ENCODE results near the gene ATP8B3. TPM values are rescaled to one million over a fixed set of nuclear protein-coding genes. Genes with fewer than 3 reads are reported as not detected.

ATP8B3 gene
- total and polyA plus RNA-seq, 2 experiments from 2014 or later = 2.1 to 6.0 TPM

- Mint-ChIP-seq H3K27ac (no peak overlapping the region), H3K4me3 (no peak overlapping the region), H3K36me3 (ENCODE audit: low read depth) (0 out of 3 replicates have a peak, but pooled peaks cover 5% of the 10 kb centered on the region), H3K27me3 (ENCODE audit: insufficient read depth, low read depth, poor library complexity) (peaks cover 24% of the 10 kb centered on the region), H3K9me3 (peaks cover 26% of the 10 kb centered on the region), H3K4me1 (no peaks in the 10 kb centered on the region)
- DNase-seq (ENCODE audit: low spot score) (no peak), ATAC-seq (no peak)
- H4K20me1 ChIP-seq (replicated peaks; ENCODE audit: insufficient read depth) = no peaks in the 10 kb centered on the region
- peaks cover 34% of the 10 kb centered on the region for H3K27me3 ChIP-seq (ENCODE audit: insufficient read depth)
- peaks cover 7% of the 10 kb centered on the region; the same call in 1 of the 2 replicates for H3F3A ChIP-seq (replicated peaks; ENCODE audit: low read depth)
- H3K9me2 ChIP-seq (ENCODE audit: insufficient read depth) = no peaks in the 10 kb centered on the region
- H3K36me3 ChIP-seq (ENCODE audit: insufficient read depth) = no peaks in the 10 kb centered on the region
- H3K79me2 ChIP-seq (replicated peaks; ENCODE audit: insufficient read depth) = no peaks in the 10 kb centered on the region
- no peak overlapping the region for H3K4me3 ChIP-seq
- H3K4me1 ChIP-seq (ENCODE audit: insufficient read depth) = no peaks in the 10 kb centered on the region
- no peak overlapping the region for H3K27ac ChIP-seq (ENCODE audit: low read depth)
- TF ChIP-seq EZH2 (IDR thresholded peaks at IDR 0.05; ENCODE audit: low read depth, unreplicated experiment) = no peak
- TF ChIP-seq ZNF114 (CRISPR knock-in tag; IDR thresholded peaks at IDR 0.05) = no peak
- TF ChIP-seq POLR2AphosphoS5 (IDR thresholded peaks at IDR 0.05; ENCODE audit: low read depth) = no peak
- no peak for TF ChIP-seq EZH2phosphoT487 (IDR thresholded peaks at IDR 0.05; ENCODE audit: unreplicated experiment)
- TF ChIP-seq, protein P1, sequence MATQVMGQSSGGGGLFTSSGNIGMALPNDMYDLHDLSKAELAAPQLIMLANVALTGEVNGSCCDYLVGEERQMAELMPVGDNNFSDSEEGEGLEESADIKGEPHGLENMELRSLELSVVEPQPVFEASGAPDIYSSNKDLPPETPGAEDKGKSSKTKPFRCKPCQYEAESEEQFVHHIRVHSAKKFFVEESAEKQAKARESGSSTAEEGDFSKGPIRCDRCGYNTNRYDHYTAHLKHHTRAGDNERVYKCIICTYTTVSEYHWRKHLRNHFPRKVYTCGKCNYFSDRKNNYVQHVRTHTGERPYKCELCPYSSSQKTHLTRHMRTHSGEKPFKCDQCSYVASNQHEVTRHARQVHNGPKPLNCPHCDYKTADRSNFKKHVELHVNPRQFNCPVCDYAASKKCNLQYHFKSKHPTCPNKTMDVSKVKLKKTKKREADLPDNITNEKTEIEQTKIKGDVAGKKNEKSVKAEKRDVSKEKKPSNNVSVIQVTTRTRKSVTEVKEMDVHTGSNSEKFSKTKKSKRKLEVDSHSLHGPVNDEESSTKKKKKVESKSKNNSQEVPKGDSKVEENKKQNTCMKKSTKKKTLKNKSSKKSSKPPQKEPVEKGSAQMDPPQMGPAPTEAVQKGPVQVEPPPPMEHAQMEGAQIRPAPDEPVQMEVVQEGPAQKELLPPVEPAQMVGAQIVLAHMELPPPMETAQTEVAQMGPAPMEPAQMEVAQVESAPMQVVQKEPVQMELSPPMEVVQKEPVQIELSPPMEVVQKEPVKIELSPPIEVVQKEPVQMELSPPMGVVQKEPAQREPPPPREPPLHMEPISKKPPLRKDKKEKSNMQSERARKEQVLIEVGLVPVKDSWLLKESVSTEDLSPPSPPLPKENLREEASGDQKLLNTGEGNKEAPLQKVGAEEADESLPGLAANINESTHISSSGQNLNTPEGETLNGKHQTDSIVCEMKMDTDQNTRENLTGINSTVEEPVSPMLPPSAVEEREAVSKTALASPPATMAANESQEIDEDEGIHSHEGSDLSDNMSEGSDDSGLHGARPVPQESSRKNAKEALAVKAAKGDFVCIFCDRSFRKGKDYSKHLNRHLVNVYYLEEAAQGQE (IDR thresholded peaks at IDR 0.05; ENCODE audit: unreplicated experiment) = no peak
- TF ChIP-seq NANOG (IDR thresholded peaks at IDR 0.05; ENCODE audit: borderline replicate concordance) = no peak
- TF ChIP-seq CREB1 (CRISPR knock-in tag; IDR thresholded peaks at IDR 0.05; ENCODE audit: low read depth) = no peak
- TF ChIP-seq STAT1 (IDR thresholded peaks at IDR 0.05; ENCODE audit: unreplicated experiment) = no peak
- TF ChIP-seq, protein P2, sequence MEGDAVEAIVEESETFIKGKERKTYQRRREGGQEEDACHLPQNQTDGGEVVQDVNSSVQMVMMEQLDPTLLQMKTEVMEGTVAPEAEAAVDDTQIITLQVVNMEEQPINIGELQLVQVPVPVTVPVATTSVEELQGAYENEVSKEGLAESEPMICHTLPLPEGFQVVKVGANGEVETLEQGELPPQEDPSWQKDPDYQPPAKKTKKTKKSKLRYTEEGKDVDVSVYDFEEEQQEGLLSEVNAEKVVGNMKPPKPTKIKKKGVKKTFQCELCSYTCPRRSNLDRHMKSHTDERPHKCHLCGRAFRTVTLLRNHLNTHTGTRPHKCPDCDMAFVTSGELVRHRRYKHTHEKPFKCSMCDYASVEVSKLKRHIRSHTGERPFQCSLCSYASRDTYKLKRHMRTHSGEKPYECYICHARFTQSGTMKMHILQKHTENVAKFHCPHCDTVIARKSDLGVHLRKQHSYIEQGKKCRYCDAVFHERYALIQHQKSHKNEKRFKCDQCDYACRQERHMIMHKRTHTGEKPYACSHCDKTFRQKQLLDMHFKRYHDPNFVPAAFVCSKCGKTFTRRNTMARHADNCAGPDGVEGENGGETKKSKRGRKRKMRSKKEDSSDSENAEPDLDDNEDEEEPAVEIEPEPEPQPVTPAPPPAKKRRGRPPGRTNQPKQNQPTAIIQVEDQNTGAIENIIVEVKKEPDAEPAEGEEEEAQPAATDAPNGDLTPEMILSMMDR (conservative IDR thresholded peaks at IDR 0.05; ENCODE audit: low read depth in 2 of 2) = no peak
- no peak overlapping the region for H3K4me2 ChIP-seq
- H2AFZ ChIP-seq = no peak overlapping the region
Measured at GRCh38 chr19:1786668-1787067, 25.4 kb downstream of the ATP8B3 start.

- peaks cover 5% of the 10 kb centered on the region; the same call in 1 of the 2 replicates for H3K4me1 ChIP-seq (ENCODE audit: insufficient read depth)
- no peak overlapping the region for H2AFZ ChIP-seq
- H3K4me2 ChIP-seq = no peak overlapping the region
- Mint-ChIP-seq H3K4me1 (no peaks in the 10 kb centered on the region), H3K4me3 (no peak overlapping the region), H3K9me3 (peaks cover 26% of the 10 kb centered on the region), H3K36me3 (ENCODE audit: low read depth) (0 out of 3 replicates have a peak, but pooled peaks cover 5% of the 10 kb centered on the region), H3K27ac (no peak overlapping the region), H3K27me3 (ENCODE audit: insufficient read depth, low read depth, poor library complexity) (peaks cover 34% of the 10 kb centered on the region)
- peaks cover 45% of the 10 kb centered on the region for H3K27me3 ChIP-seq (ENCODE audit: insufficient read depth)
- H3K27ac ChIP-seq (ENCODE audit: low read depth) = no peak overlapping the region
- H3K36me3 ChIP-seq (ENCODE audit: insufficient read depth) = no peaks in the 10 kb centered on the region
- H3K9me2 ChIP-seq (ENCODE audit: insufficient read depth) = no peaks in the 10 kb centered on the region
- H3K4me3 ChIP-seq = no peak overlapping the region
- no peaks in the 10 kb centered on the region for H3F3A ChIP-seq (replicated peaks; ENCODE audit: low read depth)
- ATAC-seq = no peak
- no peak for DNase-seq (ENCODE audit: low spot score)
- no peaks in the 10 kb centered on the region for H3K79me2 ChIP-seq (replicated peaks; ENCODE audit: insufficient read depth)
- no peaks in the 10 kb centered on the region for H4K20me1 ChIP-seq (replicated peaks; ENCODE audit: insufficient read depth)
- no peak for TF ChIP-seq NANOG (IDR thresholded peaks at IDR 0.05; ENCODE audit: borderline replicate concordance)
- no peak for TF ChIP-seq CREB1 (CRISPR knock-in tag; IDR thresholded peaks at IDR 0.05; ENCODE audit: low read depth)
- no peak for TF ChIP-seq EZH2phosphoT487 (IDR thresholded peaks at IDR 0.05; ENCODE audit: unreplicated experiment)
- no peak for TF ChIP-seq STAT1 (IDR thresholded peaks at IDR 0.05; ENCODE audit: unreplicated experiment)
- no peak for TF ChIP-seq EZH2 (IDR thresholded peaks at IDR 0.05; ENCODE audit: low read depth, unreplicated experiment)
- TF ChIP-seq, protein P3, sequence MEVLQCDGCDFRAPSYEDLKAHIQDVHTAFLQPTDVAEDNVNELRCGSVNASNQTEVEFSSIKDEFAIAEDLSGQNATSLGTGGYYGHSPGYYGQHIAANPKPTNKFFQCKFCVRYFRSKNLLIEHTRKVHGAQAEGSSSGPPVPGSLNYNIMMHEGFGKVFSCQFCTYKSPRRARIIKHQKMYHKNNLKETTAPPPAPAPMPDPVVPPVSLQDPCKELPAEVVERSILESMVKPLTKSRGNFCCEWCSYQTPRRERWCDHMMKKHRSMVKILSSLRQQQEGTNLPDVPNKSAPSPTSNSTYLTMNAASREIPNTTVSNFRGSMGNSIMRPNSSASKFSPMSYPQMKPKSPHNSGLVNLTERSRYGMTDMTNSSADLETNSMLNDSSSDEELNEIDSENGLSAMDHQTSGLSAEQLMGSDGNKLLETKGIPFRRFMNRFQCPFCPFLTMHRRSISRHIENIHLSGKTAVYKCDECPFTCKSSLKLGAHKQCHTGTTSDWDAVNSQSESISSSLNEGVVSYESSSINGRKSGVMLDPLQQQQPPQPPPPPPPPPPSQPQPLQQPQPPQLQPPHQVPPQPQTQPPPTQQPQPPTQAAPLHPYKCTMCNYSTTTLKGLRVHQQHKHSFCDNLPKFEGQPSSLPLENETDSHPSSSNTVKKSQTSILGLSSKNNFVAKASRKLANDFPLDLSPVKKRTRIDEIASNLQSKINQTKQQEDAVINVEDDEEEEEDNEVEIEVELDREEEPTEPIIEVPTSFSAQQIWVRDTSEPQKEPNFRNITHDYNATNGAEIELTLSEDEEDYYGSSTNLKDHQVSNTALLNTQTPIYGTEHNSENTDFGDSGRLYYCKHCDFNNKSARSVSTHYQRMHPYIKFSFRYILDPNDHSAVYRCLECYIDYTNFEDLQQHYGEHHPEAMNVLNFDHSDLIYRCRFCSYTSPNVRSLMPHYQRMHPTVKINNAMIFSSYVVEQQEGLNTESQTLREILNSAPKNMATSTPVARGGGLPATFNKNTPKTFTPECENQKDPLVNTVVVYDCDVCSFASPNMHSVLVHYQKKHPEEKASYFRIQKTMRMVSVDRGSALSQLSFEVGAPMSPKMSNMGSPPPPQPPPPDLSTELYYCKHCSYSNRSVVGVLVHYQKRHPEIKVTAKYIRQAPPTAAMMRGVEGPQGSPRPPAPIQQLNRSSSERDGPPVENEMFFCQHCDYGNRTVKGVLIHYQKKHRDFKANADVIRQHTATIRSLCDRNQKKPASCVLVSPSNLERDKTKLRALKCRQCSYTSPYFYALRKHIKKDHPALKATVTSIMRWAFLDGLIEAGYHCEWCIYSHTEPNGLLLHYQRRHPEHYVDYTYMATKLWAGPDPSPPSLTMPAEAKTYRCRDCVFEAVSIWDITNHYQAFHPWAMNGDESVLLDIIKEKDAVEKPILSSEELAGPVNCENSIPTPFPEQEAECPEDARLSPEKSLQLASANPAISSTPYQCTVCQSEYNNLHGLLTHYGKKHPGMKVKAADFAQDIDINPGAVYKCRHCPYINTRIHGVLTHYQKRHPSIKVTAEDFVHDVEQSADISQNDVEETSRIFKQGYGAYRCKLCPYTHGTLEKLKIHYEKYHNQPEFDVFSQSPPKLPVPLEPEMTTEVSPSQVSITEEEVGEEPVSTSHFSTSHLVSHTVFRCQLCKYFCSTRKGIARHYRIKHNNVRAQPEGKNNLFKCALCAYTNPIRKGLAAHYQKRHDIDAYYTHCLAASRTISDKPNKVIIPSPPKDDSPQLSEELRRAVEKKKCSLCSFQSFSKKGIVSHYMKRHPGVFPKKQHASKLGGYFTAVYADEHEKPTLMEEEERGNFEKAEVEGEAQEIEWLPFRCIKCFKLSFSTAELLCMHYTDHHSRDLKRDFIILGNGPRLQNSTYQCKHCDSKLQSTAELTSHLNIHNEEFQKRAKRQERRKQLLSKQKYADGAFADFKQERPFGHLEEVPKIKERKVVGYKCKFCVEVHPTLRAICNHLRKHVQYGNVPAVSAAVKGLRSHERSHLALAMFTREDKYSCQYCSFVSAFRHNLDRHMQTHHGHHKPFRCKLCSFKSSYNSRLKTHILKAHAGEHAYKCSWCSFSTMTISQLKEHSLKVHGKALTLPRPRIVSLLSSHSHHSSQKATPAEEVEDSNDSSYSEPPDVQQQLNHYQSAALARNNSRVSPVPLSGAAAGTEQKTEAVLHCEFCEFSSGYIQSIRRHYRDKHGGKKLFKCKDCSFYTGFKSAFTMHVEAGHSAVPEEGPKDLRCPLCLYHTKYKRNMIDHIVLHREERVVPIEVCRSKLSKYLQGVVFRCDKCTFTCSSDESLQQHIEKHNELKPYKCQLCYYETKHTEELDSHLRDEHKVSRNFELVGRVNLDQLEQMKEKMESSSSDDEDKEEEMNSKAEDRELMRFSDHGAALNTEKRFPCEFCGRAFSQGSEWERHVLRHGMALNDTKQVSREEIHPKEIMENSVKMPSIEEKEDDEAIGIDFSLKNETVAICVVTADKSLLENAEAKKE (CRISPR knock-in tag; IDR thresholded peaks at IDR 0.05) = no peak
Measured at GRCh38 chr19:1785310-1785709, 26.8 kb downstream of the ATP8B3 start.

Measured in GM23338 (cell line).